ENCODE data around the gene KCTD17. TPM values are rescaled to one million over a fixed set of nuclear protein-coding genes. Genes with fewer than 3 reads are reported as not detected.
A peak's percentile ranks its signal among the peaks of the same experiment; 100 is the strongest.

Gene KCTD17
- total RNA-seq, 1 donor from 2014 or later = 28.9 TPM

DNA sequence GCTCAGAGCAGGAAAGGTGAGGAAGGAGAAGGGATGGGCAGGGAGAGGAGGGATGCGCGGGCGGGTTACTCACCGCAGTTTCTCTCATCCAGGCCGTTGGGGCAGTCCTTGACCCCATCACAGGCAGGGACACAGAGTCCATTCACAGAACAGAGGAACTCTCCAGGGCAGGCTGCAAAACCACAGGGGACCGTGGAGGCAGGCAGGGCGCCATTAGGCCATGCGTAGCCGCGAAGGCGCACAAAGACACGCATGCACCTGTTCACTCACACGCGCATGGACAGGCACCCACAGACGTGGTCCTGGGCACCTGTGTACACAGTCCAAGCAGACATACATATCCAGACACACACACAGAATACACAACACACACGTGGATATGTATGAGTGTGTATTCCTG is 23.0 kb downstream of the KCTD17 start:
- no peak for TF ChIP-seq CTCF (IDR thresholded peaks at IDR 0.05)
- Mint-ChIP-seq H3K4me3 (no peak overlapping the region), H3K27me3 (peaks cover 9% of the 10 kb centered on the region), H3K4me1 (peaks cover 16% of the 10 kb centered on the region), H3K9me3 (no peaks in the 10 kb centered on the region), H3K27ac (no peak overlapping the region), H3K36me3 (ENCODE audit: low read depth) (no peaks in the 10 kb centered on the region)
- intact Hi-C loops (cut with micrococcal nuclease) = no loop called here
- CTCF ChIA-PET = interaction anchor here (3.4 kb wide), 1 partner anchor 124 kb away, joined by 16 read pairs; no protein-coding TSS in a partner anchor
- no peak for ATAC-seq (ENCODE audit: low read depth)
- no peak for DNase-seq
- POLR2A ChIA-PET = no interaction called here

- no peak overlapping the region for H3K4me3 Mint-ChIP-seq
- no peak for DNase-seq
- H3K27ac Mint-ChIP-seq = no peak overlapping the region
- intact Hi-C loops (cut with micrococcal nuclease) = loop anchor here (5.0 kb wide), 1 partner anchor 62 kb away; no protein-coding TSS in a partner anchor
- CTCF ChIA-PET = interaction anchor here (0.8 to 3.4 kb wide), 2 partner anchors 124 to 185 kb away, joined by 3 to 16 read pairs; no protein-coding TSS in a partner anchor
- H3K27me3 Mint-ChIP-seq = peaks cover 4% of the 10 kb centered on the region
- no peak for TF ChIP-seq CTCF (IDR thresholded peaks at IDR 0.05)
- POLR2A ChIA-PET = no interaction called here
- H3K4me1 Mint-ChIP-seq = peaks cover 21% of the 10 kb centered on the region
- H3K9me3 Mint-ChIP-seq = no peaks in the 10 kb centered on the region
- no peak for ATAC-seq (ENCODE audit: low read depth)
- H3K36me3 Mint-ChIP-seq (ENCODE audit: low read depth) = no peaks in the 10 kb centered on the region
These were observed 23.5 kb downstream of the KCTD17 start for GRCh38 chr22:37075046-37075445.

DNA sequence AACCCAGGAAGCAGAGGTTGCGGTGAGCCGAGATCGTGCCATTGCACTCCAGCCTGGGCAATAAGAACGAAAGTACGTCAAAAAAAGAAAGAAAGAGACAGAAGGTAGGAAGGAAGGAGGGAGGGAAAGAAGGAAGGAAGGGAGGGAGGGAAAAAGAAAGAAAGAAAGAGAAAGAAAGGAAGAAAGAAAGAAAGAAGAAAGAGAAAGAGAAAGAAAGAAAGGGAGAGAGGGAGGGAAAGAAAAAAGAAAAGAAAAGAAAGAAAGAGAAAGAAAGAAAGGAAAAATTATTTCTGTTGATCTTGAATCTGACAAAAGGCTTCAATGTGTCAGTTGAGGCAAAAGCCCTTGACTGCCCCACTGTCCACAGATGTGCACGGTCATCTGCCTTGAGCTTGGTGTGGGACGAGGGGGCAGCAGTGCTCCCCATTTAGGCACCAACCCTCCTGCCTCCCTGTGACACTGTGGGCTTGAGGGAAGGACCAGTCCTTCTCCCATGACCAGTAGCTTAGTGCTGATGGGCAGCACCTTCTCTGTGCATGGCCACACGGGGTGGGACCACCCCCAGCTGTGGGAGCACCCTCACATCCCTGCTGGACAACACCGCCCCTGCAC is 24.4 kb downstream of the KCTD17 start:
- TF ChIP-seq CTCF (IDR thresholded peaks at IDR 0.05) = no peak
- ChIA-PET POLR2A (interaction anchor here (0.6 kb wide), 1 partner anchor 108 kb away, joined by 3 read pairs; no protein-coding TSS in a partner anchor), CTCF (interaction anchor here (0.8 to 3.4 kb wide), 5 partner anchors 11 to 185 kb away, joined by 3 to 16 read pairs (median 3); partner anchors contain the start of gene IL2RB)
- intact Hi-C loops (cut with micrococcal nuclease) = loop anchor here (5.0 kb wide), 1 partner anchor 61 kb away; no protein-coding TSS in a partner anchor
- no peak for ATAC-seq (ENCODE audit: low read depth)
- peaks cover 25% of the 10 kb centered on the region for H3K4me1 Mint-ChIP-seq
- no peak overlapping the region for H3K27ac Mint-ChIP-seq
- DNase-seq = no peak
- no peaks in the 10 kb centered on the region for H3K36me3 Mint-ChIP-seq (ENCODE audit: low read depth)
- H3K4me3 Mint-ChIP-seq = no peak overlapping the region
- H3K9me3 Mint-ChIP-seq = no peaks in the 10 kb centered on the region
- no peaks in the 10 kb centered on the region for H3K27me3 Mint-ChIP-seq

- ATAC-seq (ENCODE audit: low read depth) = peak; percentile 60
- DNase-seq = peak; percentile 81
- no peaks in the 10 kb centered on the region for H3K9me3 Mint-ChIP-seq
- peak overlapping the region; percentile 50 for H3K27ac Mint-ChIP-seq
- intact Hi-C loops (cut with micrococcal nuclease) = loop anchor here (1.0 to 5.0 kb wide), 6 partner anchors 44 to 379 kb away; no protein-coding TSS in a partner anchor
- no peaks in the 10 kb centered on the region for H3K27me3 Mint-ChIP-seq
- H3K4me1 Mint-ChIP-seq = peaks cover 25% of the 10 kb centered on the region
- no peak overlapping the region for H3K4me3 Mint-ChIP-seq
- ChIA-PET CTCF (interaction anchor here (0.8 to 2.5 kb wide), 6 partner anchors 44 to 183 kb away, joined by 3 to 15 read pairs (median 4); no protein-coding TSS in a partner anchor), POLR2A (interaction anchor here (0.8 kb wide), 1 partner anchor 45 kb away, joined by 3 read pairs; no protein-coding TSS in a partner anchor)
- peak; percentile 87 for TF ChIP-seq CTCF (IDR thresholded peaks at IDR 0.05)
- no peaks in the 10 kb centered on the region for H3K36me3 Mint-ChIP-seq (ENCODE audit: low read depth)
These were observed 26.4 kb downstream of the KCTD17 start for GRCh38 chr22:37077802-37078448.

DNA sequence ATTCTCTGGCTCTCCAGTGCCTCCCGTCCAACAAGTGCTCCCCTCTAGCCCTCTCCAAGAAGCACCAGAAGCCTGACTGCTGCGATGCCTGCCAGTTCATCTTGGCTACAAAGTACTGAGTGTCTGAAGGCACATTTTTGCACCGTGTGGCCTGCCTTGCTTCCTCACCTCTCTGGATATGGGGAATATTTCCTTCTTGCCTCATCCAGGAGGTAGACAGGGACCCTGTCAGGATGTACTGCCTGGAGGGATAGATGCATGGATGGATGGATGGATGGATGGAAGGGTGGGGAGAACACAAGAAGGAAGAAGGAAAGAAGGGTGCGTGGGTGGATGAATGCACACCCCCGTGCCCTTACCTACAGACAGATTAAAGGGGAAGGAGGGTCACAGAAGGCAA is 27.6 kb downstream of the KCTD17 start:
- intact Hi-C loops (cut with micrococcal nuclease) = loop anchor here (5.0 kb wide), 1 partner anchor 58 kb away; no protein-coding TSS in a partner anchor

More for the DNA sequence above, 27.6 kb downstream of the KCTD17 start:
- no peaks in the 10 kb centered on the region for H3K36me3 Mint-ChIP-seq (ENCODE audit: low read depth)
- no peak for TF ChIP-seq CTCF (IDR thresholded peaks at IDR 0.05)
- ChIA-PET CTCF (interaction anchor here (0.8 to 2.5 kb wide), 6 partner anchors 43 to 181 kb away, joined by 3 to 15 read pairs (median 4); partner anchors contain the start of gene IL2RB), POLR2A (interaction anchor here (0.8 to 1.5 kb wide), 7 partner anchors 9 to 145 kb away, joined by 3 to 9 read pairs (median 4); no protein-coding TSS in a partner anchor)
- DNase-seq (no peak), ATAC-seq (ENCODE audit: low read depth) (no peak)
- H3K4me3 Mint-ChIP-seq = no peak overlapping the region
- peak overlapping the region; percentile 28 for H3K27ac Mint-ChIP-seq
- no peaks in the 10 kb centered on the region for H3K27me3 Mint-ChIP-seq
- peaks cover 25% of the 10 kb centered on the region for H3K4me1 Mint-ChIP-seq
- H3K9me3 Mint-ChIP-seq = no peaks in the 10 kb centered on the region

Measured in activated B cell treated with CpG ODN at 0.5 μM for 24 hours (primary cell).